HL-60/S4 (cell line): ENCODE measurements around the gene RMDN2.
"Not testable (repeated sequence)": the region's sequence is repeated elsewhere in the genome, so short reads cannot be mapped to it uniquely, and the experiment has no call there.

ENCODE experiments used
- in situ Hi-C: fragments of 300-500 bp; cut with MboI; formaldehyde crosslinking; loops from 2 replicates; pipeline ENCODE4 v1.14.3; 2022; ENCODE audit warnings: low sequenced_read_pairs

The RMDN2 gene

GRCh38 chr2:37983719-37984118 lies 58.6 kb downstream of the RMDN2 start:
- in situ Hi-C loops = loop anchor here (5.0 to 25.0 kb wide), 3 partner anchors 299 to 754 kb away; no protein-coding TSS in a partner anchor

- in situ Hi-C loops = loop anchor here (5.0 to 25.0 kb wide), 3 partner anchors 298 to 753 kb away; no protein-coding TSS in a partner anchor
Measured at GRCh38 chr2:37984176-37984575, 59.1 kb downstream of the RMDN2 start.

- in situ Hi-C loops = loop anchor here (5.0 to 25.0 kb wide), 3 partner anchors 298 to 753 kb away; no protein-coding TSS in a partner anchor
Measured at GRCh38 chr2:37984589-37984988, 59.5 kb downstream of the RMDN2 start.

GRCh38 chr2:37985333-37985732 lies 60.2 kb downstream of the RMDN2 start:
- in situ Hi-C loops = loop anchor here (10.0 to 25.0 kb wide), 2 partner anchors 519 to 752 kb away; no protein-coding TSS in a partner anchor

GRCh38 chr2:37987098-37987775 lies 62.1 kb downstream of the RMDN2 start:
- in situ Hi-C loops = loop anchor here (10.0 to 25.0 kb wide), 2 partner anchors 518 to 750 kb away; no protein-coding TSS in a partner anchor

- in situ Hi-C loops = loop anchor here (10.0 to 25.0 kb wide), 2 partner anchors 122 to 745 kb away; no protein-coding TSS in a partner anchor
Measured at GRCh38 chr2:37992601-37993000, 67.5 kb downstream of the RMDN2 start.

GRCh38 chr2:37993143-37993542 lies 68.1 kb downstream of the RMDN2 start:
- in situ Hi-C loops = loop anchor here (10.0 to 25.0 kb wide), 2 partner anchors 122 to 744 kb away; no protein-coding TSS in a partner anchor

- in situ Hi-C loops = loop anchor here (10.0 to 25.0 kb wide), 2 partner anchors 117 to 740 kb away; no protein-coding TSS in a partner anchor
Measured at GRCh38 chr2:37997629-37998028, 72.5 kb downstream of the RMDN2 start.

- in situ Hi-C loops = no loop called here
Measured at GRCh38 chr2:38000485-38001222, 75.6 kb downstream of the RMDN2 start.

- in situ Hi-C loops = not testable (repeated sequence)
Measured at GRCh38 chr2:38010187-38010586, 85.1 kb downstream of the RMDN2 start.

- in situ Hi-C loops = no loop called here
Measured at GRCh38 chr2:38010995-38011394, 85.9 kb downstream of the RMDN2 start.

- in situ Hi-C loops = no loop called here
Measured at GRCh38 chr2:38013158-38013752, 88.2 kb downstream of the RMDN2 start.

- in situ Hi-C loops = no loop called here
Measured at GRCh38 chr2:38016219-38016618, 91.1 kb downstream of the RMDN2 start.

GRCh38 chr2:38017836-38018235 lies 92.7 kb downstream of the RMDN2 start:
- in situ Hi-C loops = no loop called here

GRCh38 chr2:38020359-38021069 lies 95.4 kb downstream of the RMDN2 start:
- in situ Hi-C loops = not testable (repeated sequence)

GRCh38 chr2:38021589-38021988 lies 96.5 kb downstream of the RMDN2 start:
- in situ Hi-C loops = no loop called here

- in situ Hi-C loops = no loop called here
Measured at GRCh38 chr2:38026846-38027245, 101.8 kb downstream of the RMDN2 start.

GRCh38 chr2:38028829-38029228 lies 103.7 kb downstream of the RMDN2 start:
- in situ Hi-C loops = no loop called here

- in situ Hi-C loops = no loop called here
Measured at GRCh38 chr2:38029512-38029911, 104.4 kb downstream of the RMDN2 start.

GRCh38 chr2:38030635-38031355 lies 105.7 kb downstream of the RMDN2 start:
- in situ Hi-C loops = no loop called here
